HEK293 (cell line): ENCODE measurements around the gene GPRIN2.

Source experiments
- CTCF ChIA-PET: fragments of 350-600 bp; formaldehyde crosslinking; extraction: SDS; loops from one replicate; lab custom pipeline; 2021; ENCODE audit warnings: antibody characterized with exemption; lab: Yijun Ruan, JAX
- POLR2A ChIA-PET: fragments of 300-600 bp; formaldehyde crosslinking; extraction: SDS; loops from one replicate; lab custom pipeline; 2020; ENCODE audit warnings: antibody characterized with exemption, inconsistent platforms; lab: Yijun Ruan, JAX
- H3K27ac ChIP-seq: fragments of 200-500 bp; sonication (Bioruptor generic); 2 replicates; pipeline ENCODE4 v1.5.1; 2014; ENCODE audit warnings: low read depth, low read length, control low read depth, inconsistent platforms; ENCODE audit errors: extremely low read depth
- H3K36me3 ChIP-seq, 2 experiments: fragments of 200-500 bp in 1 of 2; sonication (Bioruptor generic) in 1 of 2; 1 replicate in 1 of 2; 2 replicates in 1 of 2; pipeline ENCODE4 v1.5.1; 2014 to 2017; ENCODE audit warnings: inconsistent platforms in 2 of 2, low read length in 2 of 2; ENCODE audit not compliant: control insufficient read depth in 2 of 2, insufficient read depth in 1 of 2
- H3K4me1 ChIP-seq: fragments of 200-500 bp; sonication (Bioruptor generic); 2 replicates; pipeline ENCODE4 v1.5.1; 2014; ENCODE audit warnings: mild to moderate bottlenecking, low read length, inconsistent platforms; ENCODE audit not compliant: control insufficient read depth, insufficient read depth
- H3K4me3 ChIP-seq: 2 replicates; pipeline ENCODE4 v1.5.1; 2011; ENCODE audit warnings: low read depth, mild to moderate bottlenecking, control low read depth, low read length, moderate library complexity
- H3K9me3 ChIP-seq: fragments of 200-500 bp; sonication (Bioruptor generic); 2 replicates; pipeline ENCODE4 v1.5.1; 2014; ENCODE audit warnings: low read depth, low read length, inconsistent platforms; ENCODE audit not compliant: control insufficient read depth, insufficient read depth
- GFI1B ChIP-seq: fragments of 450-650 bp; formaldehyde crosslinking; IDR thresholded peaks from 2 replicates; pipeline ENCODE4 v1.5.1; 2016; ENCODE audit warnings: missing biosample characterization, missing genetic modification characterization
- INSM2 ChIP-seq: fragments of 450-650 bp; formaldehyde crosslinking; IDR thresholded peaks from 2 replicates; pipeline ENCODE4 v1.5.1; 2016; ENCODE audit warnings: missing biosample characterization, missing genetic modification characterization
- MEIS1 ChIP-seq: sonication (generic); formaldehyde crosslinking; IDR thresholded peaks from 2 replicates; pipeline ENCODE4 v1.8.1; 2022; ENCODE audit warnings: missing genetic modification reagents, mild to moderate bottlenecking, borderline replicate concordance
- RBAK ChIP-seq: fragments of 450-650 bp; formaldehyde crosslinking; IDR thresholded peaks from 2 replicates; pipeline ENCODE4 v1.5.1; 2016; ENCODE audit warnings: missing biosample characterization, missing genetic modification characterization
- SP2 ChIP-seq: fragments of 450-650 bp; formaldehyde crosslinking; IDR thresholded peaks from 2 replicates; pipeline ENCODE4 v1.5.1; 2016; ENCODE audit warnings: missing biosample characterization, missing genetic modification characterization
- TCF7L2 ChIP-seq: IDR thresholded peaks from 2 replicates; pipeline ENCODE4 v1.6.1; 2011; ENCODE audit warnings: low read depth, mild to moderate bottlenecking, inconsistent platforms, low read length, moderate library complexity, borderline replicate concordance
- ZFHX2 ChIP-seq: fragments of 450-650 bp; formaldehyde crosslinking; conservative IDR thresholded peaks from 2 replicates; pipeline ENCODE4 v1.5.1; 2016; ENCODE audit warnings: missing biosample characterization, missing genetic modification characterization
- ZFP69B ChIP-seq: fragments of 450-650 bp; formaldehyde crosslinking; IDR thresholded peaks from 2 replicates; pipeline ENCODE4 v1.5.1; 2016; ENCODE audit warnings: missing biosample characterization, missing genetic modification characterization
- ZIC2 ChIP-seq: fragments of 450-650 bp; formaldehyde crosslinking; IDR thresholded peaks from 2 replicates; pipeline ENCODE4 v1.5.1; 2016; ENCODE audit warnings: missing biosample characterization, missing genetic modification characterization
- ZNF175 ChIP-seq: fragments of 450-650 bp; formaldehyde crosslinking; IDR thresholded peaks from 2 replicates; pipeline ENCODE4 v1.5.1; 2016; ENCODE audit warnings: missing biosample characterization, missing genetic modification characterization
- ZNF391 ChIP-seq: fragments of 450-650 bp; formaldehyde crosslinking; IDR thresholded peaks from 2 replicates; pipeline ENCODE4 v1.5.1; 2016; ENCODE audit warnings: low read depth, missing biosample characterization, missing genetic modification characterization, borderline replicate concordance
- ZNF426 ChIP-seq: fragments of 450-650 bp; formaldehyde crosslinking; IDR thresholded peaks from 2 replicates; pipeline ENCODE4 v1.5.1; 2017; ENCODE audit warnings: missing biosample characterization, missing genetic modification characterization, mild to moderate bottlenecking, inconsistent platforms, moderate library complexity
- ZNF473 ChIP-seq: fragments of 450-650 bp; formaldehyde crosslinking; IDR thresholded peaks from 2 replicates; pipeline ENCODE4 v1.5.1; 2017; ENCODE audit warnings: missing biosample characterization, missing genetic modification characterization
- ZNF510 ChIP-seq: fragments of 450-650 bp; formaldehyde crosslinking; IDR thresholded peaks from 2 replicates; pipeline ENCODE4 v1.5.1; 2018; ENCODE audit warnings: mild to moderate bottlenecking, missing genetic modification characterization, missing biosample characterization; ENCODE audit not compliant: insufficient replicate concordance
- ZNF518A ChIP-seq: fragments of 450-650 bp; formaldehyde crosslinking; conservative IDR thresholded peaks from 2 replicates; pipeline ENCODE4 v1.5.1; 2016; ENCODE audit warnings: low read depth, missing biosample characterization, missing genetic modification characterization
- ZNF529 ChIP-seq: fragments of 450-650 bp; formaldehyde crosslinking; IDR thresholded peaks from 2 replicates; pipeline ENCODE4 v1.5.1; 2017; ENCODE audit warnings: missing genetic modification characterization, missing biosample characterization; ENCODE audit not compliant: insufficient replicate concordance
- ZNF544 ChIP-seq: fragments of 450-650 bp; formaldehyde crosslinking; IDR thresholded peaks from 2 replicates; pipeline ENCODE4 v1.5.0; 2017; ENCODE audit warnings: missing biosample characterization, missing genetic modification characterization
- ZNF549 ChIP-seq: fragments of 450-650 bp; IDR thresholded peaks from 2 replicates; pipeline ENCODE4 v1.5.1; 2018; ENCODE audit warnings: missing biosample characterization, missing genetic modification characterization, mild to moderate bottlenecking, inconsistent platforms, moderate library complexity
- ZNF623 ChIP-seq: fragments of 450-650 bp; formaldehyde crosslinking; IDR thresholded peaks from 2 replicates; pipeline ENCODE4 v1.5.1; 2016; ENCODE audit warnings: missing biosample characterization, missing genetic modification characterization
- ZNF701 ChIP-seq: fragments of 450-650 bp; formaldehyde crosslinking; IDR thresholded peaks from 2 replicates; pipeline ENCODE4 v1.5.1; 2016; ENCODE audit warnings: missing biosample characterization, missing genetic modification characterization
- ZNF704 ChIP-seq: fragments of 450-650 bp; formaldehyde crosslinking; IDR thresholded peaks from 2 replicates; pipeline ENCODE4 v1.5.1; 2016; ENCODE audit warnings: missing biosample characterization, missing genetic modification characterization
- ZSCAN4 ChIP-seq: fragments of 450-650 bp; formaldehyde crosslinking; IDR thresholded peaks from 2 replicates; pipeline ENCODE4 v1.5.1; 2017; ENCODE audit warnings: missing biosample characterization, missing genetic modification characterization

Gene GPRIN2

GRCh38 chr10:46537309-46537708 is 19.1 kb downstream of the GPRIN2 start:
- CTCF ChIA-PET: no interaction called here
- peak; percentile 72 for TF ChIP-seq ZSCAN4 (tag by site-specific recombination)
- 0 out of 2 replicates have a peak, but pooled peaks have one; percentile 12 for TF ChIP-seq ZIC2 (tag by site-specific recombination)
- no peak for TF ChIP-seq ZNF175 (tag by site-specific recombination)

GRCh38 chr10:46536781-46537180 is 19.7 kb downstream of the GPRIN2 start:
- Histone ChIP-seq H3K36me3 (no peaks in the 10 kb centered on the region), H3K4me3 (no peak overlapping the region), H3K27ac (no peak overlapping the region), H3K9me3 (no peaks in the 10 kb centered on the region), H3K4me1 (no peaks in the 10 kb centered on the region)
- TF ChIP-seq ZNF701 (tag by site-specific recombination) (no peak), ZNF623 (tag by site-specific recombination) (no peak), ZNF704 (tag by site-specific recombination) (no peak)
- CTCF ChIA-PET: interaction anchor here (0.6 to 1.4 kb wide), 2 partner anchors 14 to 1473 kb away, joined by 3 read pairs; no protein-coding TSS in a partner anchor
- POLR2A ChIA-PET: no interaction called here

More at GRCh38 chr10:46537309-46537708, 19.1 kb downstream of the GPRIN2 start:
- POLR2A ChIA-PET: no interaction called here
- no peaks in the 10 kb centered on the region for H3K4me1 ChIP-seq
- H3K36me3 ChIP-seq: no peaks in the 10 kb centered on the region
- no peak overlapping the region for H3K27ac ChIP-seq
- H3K9me3 ChIP-seq: no peaks in the 10 kb centered on the region
- no peak overlapping the region for H3K4me3 ChIP-seq

GRCh38 chr10:46536171-46536570 is 20.3 kb downstream of the GPRIN2 start:
- POLR2A ChIA-PET: no interaction called here
- H3K4me3 ChIP-seq: no peak overlapping the region
- H3K27ac ChIP-seq: no peak overlapping the region
- H3K9me3 ChIP-seq: no peaks in the 10 kb centered on the region
- no peaks in the 10 kb centered on the region for H3K36me3 ChIP-seq
- TF ChIP-seq ZFHX2 (tag by site-specific recombination) (no peak), MEIS1 (no peak), ZNF473 (no peak), ZNF518A (tag by site-specific recombination) (no peak), ZNF391 (tag by site-specific recombination) (no peak), ZNF510 (tag by site-specific recombination) (no peak), ZNF544 (no peak), ZFP69B (no peak), GFI1B (tag by site-specific recombination) (no peak), TCF7L2 (no peak), ZNF529 (tag by site-specific recombination) (no peak), ZNF549 (no peak), RBAK (tag by site-specific recombination) (no peak), ZNF426 (tag by site-specific recombination) (no peak), SP2 (tag by site-specific recombination) (no peak), INSM2 (no peak)
- no peaks in the 10 kb centered on the region for H3K4me1 ChIP-seq
- CTCF ChIA-PET: interaction anchor here (0.6 to 1.4 kb wide), 2 partner anchors 15 to 1473 kb away, joined by 3 read pairs; no protein-coding TSS in a partner anchor
